ENCODE measurements around the gene USP10.

DNA sequence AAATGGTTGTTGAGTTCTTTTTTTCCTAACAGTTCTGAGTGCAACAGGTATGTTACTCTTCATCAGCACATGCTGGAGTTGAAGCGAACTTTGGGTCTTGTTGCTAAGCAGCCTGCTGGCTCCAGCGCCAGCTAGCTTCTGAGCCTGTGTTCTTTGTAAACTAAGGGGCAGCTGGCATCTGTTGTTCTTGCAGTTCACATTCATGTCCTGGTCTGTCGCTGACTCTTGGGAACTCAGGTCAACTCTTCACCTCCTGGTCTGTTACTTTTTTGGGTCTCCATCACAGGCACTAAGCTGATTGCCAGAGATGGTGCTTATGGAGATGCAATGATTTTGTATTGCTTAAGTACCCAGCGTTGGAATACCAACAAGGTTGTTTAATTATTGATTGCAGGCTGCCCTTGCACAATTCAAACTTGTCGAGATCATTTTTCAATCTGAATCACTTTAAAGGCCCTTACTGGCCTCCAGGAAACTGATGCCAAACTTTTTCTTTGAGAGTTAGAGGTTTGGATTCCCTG, 40.9 kb downstream of the USP10 start:
- TF ChIP-seq CTCF (IDR thresholded peaks at IDR 0.05) = no peak
- no peak for TF ChIP-seq POLR2A (IDR thresholded peaks at IDR 0.05)
